COLO829 (cell line): ENCODE measurements around the gene TMEM72.
A peak's percentile ranks its signal among the peaks of the same experiment; 100 is the strongest.

Experiments used
- DNase-seq: peaks from one replicate; pipeline ENCODE4 v3.0.0; 2012; ENCODE audit warnings: low spot score

TMEM72 gene

GRCh38 chr10:44980309-44981171, 69.4 kb downstream of the TMEM72 start:
- DNase-seq: no peak

DNA sequence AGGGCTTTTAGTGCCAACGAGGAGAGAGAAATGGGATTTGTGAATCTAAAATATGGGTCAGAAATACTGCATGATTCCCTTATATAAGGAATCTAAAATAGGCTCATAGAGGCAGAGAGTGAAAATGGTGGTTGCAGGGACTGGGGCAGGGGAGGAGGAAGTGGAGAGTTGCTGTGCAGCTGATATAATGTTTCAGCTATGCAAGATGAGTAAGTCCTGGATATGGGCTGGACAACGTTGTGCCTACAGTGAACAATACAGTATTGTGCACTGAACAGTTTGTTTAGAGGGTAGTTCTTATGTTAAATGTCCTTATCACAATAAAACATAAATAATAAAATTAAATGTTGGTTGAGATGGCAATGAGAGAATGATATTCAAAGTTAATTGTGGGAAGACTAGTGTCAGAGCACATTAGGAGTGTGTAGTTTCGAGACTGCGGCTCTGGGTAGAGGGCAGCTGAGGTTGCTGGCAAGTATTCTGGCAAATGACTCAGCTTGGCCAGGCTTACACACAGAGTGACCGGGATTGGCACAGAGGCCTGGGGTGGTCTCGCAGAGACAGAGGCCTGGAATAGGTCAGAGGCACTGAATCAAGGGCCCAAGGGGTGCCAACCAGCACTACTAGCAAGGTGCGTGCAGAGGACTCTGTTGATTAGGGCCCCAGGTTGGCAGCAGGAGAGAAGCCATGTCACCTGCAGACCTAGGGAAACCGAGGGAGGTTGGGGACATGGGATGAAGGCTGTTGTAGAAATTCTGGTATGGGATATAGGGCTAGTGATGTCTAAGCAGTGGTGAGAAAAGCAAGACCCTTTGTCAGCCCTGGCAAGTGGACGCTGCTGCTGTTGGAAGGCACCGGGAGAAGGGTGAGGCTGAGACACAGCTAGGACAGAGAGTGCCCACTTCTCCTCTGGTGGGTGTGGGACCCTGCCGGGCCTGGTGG, 70.3 kb downstream of the TMEM72 start:
- DNase-seq: peak; percentile 66

DNA sequence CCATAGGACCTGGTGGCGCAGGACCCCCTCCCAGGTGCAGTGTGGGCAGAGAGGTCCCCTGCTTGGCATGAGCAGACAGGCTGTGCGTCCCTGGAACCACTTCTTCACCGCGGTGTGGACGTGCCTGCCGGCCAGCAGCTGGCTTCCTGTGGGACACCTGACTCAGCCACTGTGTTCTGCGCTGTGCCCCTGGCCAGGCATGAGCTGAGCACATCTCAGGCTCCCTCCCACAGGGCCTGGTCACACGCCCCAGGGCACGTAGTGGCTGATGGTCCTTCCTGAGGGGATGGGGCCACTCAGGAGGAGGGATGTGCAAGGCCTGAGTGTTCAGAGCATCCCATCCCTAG, 71.0 kb downstream of the TMEM72 start:
- DNase-seq: no peak

DNA sequence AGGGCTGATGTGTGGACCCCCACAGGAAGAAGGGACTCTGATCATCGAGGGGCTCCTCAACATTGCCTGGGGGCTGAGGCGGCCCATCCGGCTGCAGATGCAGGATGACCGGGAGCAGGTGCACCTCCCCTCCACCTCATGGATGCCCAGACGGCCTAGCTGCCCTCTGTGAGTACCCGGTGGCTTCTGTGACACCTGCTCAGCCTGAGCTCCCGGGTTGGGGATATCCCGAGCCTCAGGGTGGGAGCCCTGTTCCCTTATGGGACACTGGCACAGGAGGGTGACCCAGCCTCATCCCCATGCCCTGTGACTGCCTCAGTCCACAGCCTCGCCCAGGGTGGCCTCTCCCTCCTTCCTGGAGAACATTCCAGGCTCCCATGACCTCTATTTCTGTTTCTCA, 71.4 kb downstream of the TMEM72 start:
- DNase-seq: no peak

- no peak for DNase-seq
These were observed 72.1 kb downstream of the TMEM72 start for GRCh38 chr10:44983066-44983894.

DNA sequence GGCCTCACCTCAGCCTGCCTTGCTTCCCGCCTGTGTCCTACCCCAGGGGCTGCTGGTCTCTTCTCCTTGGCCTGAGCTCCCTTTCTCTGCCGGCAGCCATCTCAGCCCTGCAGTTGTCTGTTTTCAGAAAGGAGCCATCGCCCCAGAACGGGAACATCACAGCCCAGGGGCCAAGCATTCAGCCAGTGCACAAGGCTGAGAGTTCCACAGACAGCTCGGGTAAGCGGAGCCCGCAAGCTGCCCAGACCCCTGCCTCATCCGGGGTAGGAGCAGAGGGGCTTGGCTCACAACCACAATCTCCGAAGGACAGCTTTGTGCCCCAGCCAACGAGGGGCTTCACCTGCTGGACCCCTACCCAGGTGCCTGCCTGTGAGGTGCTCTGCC, 72.8 kb downstream of the TMEM72 start:
- DNase-seq: no peak

- no peak for DNase-seq
These were observed 73.5 kb downstream of the TMEM72 start for GRCh38 chr10:44984671-44985101.

DNA sequence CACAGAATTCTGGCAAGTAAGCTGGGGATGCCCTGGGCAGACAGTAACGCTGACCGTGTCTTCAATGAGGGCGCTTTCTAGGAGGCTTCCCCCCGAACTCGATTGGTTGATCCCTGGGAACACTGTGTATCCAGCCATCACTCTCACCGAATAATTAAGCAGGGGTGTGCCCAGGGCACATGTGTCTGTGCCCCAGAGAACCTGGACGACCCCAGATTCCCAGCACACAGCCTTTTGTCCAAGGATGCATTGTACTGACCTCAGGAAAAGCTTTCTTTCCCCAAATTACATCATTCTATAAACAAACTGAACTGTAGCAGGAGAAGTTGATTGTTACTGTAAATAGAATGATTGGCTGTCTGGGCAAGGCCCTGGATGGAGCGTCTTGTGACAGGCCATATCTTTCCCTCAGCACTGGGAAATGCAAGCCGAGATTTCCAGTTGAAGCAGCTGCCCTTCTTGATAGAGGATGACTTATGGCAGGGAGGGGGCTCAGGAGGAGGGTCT, 74.1 kb downstream of the TMEM72 start:
- DNase-seq: no peak

DNA sequence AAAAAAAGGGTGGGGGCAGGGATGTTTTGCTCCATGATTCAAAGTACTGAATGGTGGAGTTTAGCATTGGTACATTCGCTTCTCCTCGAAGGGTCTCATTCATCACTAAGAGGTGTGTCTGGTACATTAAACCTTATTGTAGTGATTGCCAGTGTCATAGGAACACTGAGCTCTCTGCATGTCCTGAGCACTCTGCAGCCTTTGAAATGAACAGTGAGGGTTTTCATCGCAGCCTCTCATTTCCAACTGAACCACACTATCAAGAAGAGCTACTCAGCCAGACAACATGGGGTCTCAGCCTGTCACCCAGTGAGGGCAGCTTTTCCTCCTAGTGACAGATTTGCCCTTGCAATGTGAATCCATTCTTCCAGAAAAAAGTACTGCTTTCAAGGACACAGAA, 75.0 kb downstream of the TMEM72 start:
- no peak for DNase-seq
